GM23248 (cell line): Measurements from ENCODE around the gene CIC.

Source experiments
- EZH2 ChIP-seq: fragments of 200-600 bp; sonication (generic); IDR thresholded peaks from 2 replicates; pipeline ENCODE4 v1.6.1; 2018; ENCODE audit warnings: antibody characterized with exemption, mild to moderate bottlenecking; ENCODE audit not compliant: insufficient read depth, poor library complexity, severe bottlenecking
- EZH2phosphoT487 ChIP-seq: fragments of 200-600 bp; sonication (generic); IDR thresholded peaks from 2 replicates; pipeline ENCODE4 v1.6.1; 2018; ENCODE audit warnings: antibody characterized with exemption, moderate library complexity, mild to moderate bottlenecking, low read depth; ENCODE audit not compliant: insufficient read depth

DNA sequence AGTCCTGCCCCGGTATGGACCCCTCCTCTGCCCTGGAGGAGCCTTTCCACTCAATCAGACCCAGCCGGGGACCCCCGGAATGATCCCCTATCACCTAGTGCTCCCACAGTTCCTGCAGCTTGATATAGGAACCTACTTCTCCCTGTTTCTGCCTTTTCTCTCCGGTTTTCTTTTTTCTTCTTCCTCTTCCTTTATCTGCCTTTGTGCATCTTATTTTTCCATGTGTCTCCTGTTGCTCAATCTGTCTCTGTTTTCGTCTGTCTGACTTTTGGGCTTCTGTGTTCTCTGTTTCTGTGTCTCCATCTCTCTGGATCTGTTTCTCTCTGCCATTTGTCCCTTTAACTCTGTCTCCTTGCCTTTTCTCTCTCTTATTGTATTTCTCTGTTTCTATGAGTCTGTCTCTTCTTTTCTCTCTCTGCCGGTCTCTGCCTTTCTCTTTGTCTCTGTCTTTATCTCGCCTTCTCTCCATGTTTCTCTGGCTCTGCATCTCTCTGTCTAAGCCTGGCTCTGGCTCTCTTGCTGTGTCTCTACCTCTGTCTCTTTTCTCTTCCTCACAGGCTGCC is 66.4 kb downstream of the CIC start:
- no peak for TF ChIP-seq EZH2
- TF ChIP-seq EZH2phosphoT487, result no peak
